NOMO-1 (cell line): ENCODE results near the gene GNS.
"Not testable (repeated sequence)": the region's sequence is repeated elsewhere in the genome, so short reads cannot be mapped to it uniquely, and the experiment has no call there.

Experiments
- DNase-seq, 2 experiments: peaks; one replicate each; lab custom pipeline; 2025; ENCODE audit not compliant: unreplicated experiment in 2 of 2; lab: John Stamatoyannopoulos, UW

Gene GNS

DNA sequence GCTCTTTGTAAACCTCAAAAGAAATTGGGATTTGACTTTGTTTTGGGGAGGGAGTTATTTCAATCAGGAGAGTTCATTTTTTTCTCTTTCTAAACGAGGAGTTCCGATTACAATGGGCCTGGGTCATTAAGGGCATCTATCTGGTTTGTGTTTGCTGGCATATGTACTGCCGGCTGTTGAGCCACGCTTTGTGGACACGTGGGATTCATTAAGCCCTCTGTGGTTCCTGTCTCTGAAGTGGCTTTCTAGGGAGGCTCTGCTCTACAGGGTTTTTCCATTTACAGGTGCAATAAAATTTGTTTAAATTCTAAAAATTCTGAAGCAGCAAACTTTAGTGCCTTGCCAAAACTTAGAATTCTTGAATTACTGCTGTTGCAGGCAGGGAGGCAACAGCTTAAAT lies 57.9 kb downstream of the GNS start:
- DNase-seq: no peak

DNA sequence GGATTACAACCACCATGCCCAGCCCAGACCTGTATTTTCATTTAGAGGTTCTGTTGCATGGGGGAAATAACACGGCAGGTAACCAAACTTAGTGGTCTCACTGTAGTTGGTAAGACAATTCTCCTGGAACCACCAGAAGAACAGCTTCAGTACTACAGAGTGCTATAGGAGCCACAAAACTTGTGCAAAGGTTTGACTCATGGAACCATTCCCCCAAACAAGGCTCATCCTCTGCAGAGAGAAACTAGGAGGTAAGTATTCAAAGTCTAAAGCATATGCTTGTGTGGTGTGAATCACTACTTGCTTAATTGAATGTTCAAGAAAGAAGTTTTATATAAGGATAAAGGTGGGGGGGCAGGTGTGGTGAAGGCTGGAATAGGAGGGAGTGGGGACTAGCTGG lies 58.7 kb downstream of the GNS start:
- no peak for DNase-seq

DNA sequence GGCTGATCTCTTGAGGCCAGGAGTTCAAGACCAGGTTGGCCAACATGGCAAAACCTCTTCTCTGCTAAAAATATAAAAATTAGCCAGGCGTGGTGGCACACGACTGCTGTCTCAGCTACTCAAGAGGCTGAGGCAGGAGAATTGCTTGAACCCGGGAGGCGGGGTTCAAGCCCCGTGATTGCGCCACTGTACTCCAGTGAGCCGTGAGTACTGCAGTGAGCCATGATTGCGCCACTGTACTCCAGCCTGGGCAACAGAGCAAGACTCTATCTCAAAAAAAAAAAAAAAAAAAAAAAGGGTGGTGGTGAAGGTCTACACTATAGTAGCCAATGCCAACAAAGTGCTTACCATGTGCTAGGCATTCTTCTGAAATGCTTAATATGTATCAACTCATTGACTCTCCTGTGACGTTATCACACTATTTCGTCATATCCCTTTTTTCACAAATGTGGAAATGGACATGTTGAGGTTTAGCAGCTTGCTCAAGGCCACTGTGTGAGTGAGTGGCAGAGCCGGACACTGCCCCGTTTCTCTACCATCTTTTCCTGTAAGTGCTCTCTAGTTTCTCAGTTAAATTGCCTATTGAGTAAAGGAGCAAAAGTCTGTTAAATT lies 59.6 kb downstream of the GNS start:
- DNase-seq: peak; percentile 27 to 59

DNA sequence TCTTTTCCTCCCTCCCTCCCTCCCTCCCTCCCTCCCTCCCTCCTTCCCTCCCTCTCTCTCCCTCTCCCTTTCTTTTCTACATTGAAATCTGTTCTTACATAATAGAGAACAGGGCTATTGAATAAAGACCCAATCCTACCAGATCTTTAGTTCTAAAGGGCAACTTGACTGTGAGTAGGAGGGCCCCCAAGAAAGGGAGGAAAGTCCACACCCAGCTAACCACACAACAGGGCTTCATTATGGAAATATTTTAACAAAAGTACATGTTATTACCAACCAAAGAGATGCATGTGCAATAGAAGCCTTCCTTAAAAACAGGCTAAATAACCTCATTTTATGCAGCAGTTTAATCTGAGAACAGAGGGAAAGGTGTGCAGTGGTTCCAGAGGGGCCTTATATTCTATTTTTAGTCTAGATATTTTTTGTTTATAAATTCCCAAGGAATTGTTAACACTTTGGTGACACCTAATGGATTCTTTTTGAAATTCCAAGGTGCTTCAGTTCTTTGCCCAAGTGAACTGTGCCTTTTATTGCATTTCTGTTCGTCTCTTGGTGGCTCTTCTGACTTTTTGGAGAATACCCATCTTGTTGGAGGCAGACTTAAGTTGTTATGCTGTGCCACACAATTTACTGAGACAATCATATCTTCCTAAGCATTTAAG lies 63.0 kb downstream of the GNS start:
- no peak for DNase-seq

DNA sequence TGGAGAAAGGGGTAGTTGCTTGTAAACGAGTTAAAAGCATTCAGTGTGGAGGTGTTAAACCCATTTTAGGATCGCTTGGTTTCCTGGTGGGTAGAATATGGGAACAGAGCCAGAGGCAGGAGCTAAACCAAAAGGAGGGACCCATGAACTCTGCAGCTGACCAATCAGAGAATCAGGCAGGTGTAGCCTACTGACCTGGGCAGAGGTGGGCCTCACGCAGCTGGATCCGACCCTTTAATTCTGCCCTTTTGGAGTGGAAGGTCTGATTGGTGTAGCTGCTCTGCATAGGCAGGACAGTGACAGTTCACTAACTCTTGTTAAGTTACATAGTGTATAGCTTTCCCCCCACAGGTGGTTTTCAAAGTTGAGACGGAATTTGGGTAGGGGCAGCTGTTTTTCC lies 63.7 kb downstream of the GNS start:
- no peak for DNase-seq

DNA sequence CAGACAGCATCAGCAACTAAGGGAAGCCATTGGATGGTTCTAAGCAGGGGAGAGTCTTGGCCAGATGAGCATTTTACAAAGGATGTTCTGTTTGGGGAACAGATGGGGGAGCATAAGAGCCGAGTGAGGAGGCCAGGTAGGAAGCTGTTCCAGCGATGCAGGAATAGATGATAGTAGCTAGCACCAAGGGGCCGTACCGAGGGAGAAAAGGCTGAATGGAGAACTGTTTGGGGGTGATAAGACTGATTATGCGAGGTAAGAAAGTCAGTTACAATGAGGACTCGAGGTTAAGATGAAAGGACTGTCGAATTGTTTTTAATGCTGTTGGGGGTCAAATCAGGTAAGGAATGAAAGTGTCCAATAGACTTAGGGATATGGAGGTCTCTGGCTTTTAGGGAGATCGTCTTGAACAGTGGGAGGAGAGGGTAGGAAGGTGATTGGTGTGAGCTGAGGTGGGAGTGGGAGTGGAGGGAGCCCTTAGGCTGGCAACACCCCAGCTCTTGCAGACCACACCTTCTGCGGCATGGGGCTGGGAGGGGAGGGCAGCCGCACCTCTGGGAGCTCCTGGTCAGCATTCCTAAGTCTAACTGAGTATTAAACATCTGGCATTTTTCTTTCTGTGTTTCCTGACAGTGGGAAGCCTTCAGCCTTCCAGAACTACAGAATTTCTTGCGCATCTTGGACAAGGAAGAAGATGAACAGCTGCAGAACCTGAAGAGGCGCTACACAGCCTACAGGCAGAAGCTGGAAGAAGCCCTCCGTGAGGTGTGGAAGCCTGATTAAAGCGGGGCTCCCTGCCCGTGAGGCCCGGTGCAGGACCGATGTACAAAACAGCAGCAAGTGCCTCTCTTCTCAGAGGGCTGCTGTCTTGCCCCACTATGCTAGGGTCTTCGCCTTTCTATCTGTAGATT lies 64.8 kb downstream of the GNS start:
- DNase-seq: no peak

DNA sequence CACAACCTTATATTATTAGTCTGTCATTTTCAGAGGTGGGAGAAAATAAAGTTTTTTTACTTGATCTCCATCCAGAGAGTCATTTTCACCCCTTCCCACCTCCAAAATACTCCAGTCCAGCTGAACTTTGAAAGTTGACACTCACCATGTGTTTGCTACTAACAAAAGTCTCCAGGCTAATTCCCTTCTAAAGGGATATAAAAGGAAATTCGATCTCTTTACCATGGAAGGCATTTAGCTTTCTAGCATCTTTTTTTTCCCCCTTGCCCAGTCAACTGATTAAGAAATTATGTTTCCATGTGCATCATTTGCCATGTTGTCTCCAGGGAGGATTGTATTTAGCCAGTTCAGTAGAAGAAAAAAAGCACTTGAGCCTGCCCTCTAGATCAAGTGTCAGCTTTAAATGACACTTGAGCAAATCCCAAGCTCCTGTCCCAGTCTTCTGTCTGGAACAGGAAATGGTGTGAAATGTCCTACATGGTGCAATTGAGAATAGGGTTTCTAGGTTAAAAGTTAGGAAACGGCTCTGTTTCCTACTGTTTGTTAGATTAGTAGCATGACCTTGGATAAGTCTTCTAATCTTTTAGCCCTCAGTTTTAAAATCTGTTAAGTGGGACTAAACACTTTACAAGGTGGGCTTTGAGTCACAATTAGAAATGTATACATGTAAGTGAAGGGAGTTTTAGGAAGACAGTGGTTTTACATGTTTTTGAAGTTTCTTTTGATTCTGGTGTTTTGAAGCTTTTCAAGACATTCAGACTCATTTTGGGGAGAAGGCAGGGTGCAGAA lies 67.2 kb downstream of the GNS start:
- no peak for DNase-seq

DNA sequence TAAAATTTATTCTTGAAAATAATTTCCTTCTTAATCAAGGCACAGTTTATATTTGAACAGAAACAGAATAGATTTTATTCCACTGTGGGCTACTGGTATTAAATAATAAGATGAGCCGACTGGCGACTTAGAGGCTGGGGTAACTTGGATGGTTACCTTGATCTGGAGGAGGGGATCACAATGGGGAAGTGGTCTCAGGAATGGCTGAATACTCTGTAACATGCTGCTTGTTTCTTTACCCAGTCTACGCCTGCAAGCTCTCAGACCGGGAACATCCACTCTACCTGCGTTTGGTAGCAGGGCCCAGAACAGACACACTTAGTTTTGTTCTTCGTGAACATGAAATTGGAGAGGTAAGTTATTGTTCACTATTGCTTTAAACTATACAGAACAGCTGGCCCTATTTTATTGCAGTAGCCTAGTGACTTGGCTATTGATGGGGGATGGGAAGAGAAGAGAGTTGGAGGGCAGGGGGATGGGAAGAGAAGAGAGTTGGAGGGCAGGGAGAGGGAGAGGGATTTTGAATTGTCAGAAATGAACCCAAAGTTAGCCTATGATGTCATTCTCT lies 67.9 kb downstream of the GNS start:
- no peak for DNase-seq

DNA sequence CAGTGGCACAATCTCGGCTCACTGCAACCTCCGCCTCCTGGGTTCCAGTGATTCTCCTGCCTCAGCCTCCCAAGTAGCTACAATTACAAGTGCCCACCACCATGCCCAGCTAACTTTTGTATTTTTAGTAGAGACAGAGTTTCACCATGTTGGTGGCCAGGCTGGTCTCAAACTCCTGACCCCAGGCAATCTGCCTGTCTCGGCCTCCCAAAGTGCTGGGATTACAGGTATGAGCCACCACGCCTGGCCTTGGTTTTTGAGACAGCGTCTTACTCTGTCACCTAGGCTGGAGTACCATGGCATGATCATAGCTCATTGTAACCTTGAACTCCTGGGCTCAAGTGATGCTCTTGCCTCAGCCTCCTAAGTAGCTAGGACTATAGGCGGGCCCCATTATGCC lies 69.0 kb downstream of the GNS start:
- not testable (repeated sequence) for DNase-seq

DNA sequence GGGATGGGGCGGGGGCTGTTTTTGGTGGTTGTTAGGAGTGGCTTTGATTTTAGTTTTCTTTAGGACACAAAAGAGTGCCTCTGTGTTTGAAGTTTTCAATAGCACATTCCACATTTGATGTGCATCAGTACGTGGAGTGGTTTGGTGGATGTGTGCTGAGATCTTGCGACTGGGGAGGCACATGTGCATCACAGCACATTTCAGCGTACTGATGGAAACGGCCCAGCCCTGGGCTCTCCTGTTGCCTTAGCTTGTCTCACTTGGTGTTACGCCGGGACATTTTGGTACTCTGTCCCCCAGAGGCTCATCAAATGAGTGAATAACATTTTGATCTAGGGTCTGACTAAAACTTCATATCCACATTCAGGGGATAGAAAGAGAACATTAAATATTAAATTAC lies 70.5 kb downstream of the GNS start:
- DNase-seq: no peak

DNA sequence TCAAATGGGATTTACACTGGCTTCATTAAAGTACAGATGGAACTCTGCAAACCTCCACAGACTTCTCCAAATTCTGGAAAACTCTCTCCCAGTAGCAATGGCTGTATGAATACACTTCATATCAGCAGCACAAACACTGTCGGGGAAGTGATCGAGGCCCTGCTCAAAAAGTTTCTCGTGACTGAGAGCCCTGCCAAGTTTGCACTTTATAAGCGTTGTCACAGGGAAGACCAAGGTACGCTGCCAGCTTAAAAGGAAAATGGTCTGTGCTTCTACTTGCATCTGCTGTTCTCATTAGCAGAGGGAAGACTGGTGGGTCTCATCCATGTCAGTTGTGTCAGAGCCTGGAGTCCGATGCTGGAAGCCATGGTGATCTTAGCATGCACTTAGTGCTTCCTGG lies 71.0 kb downstream of the GNS start:
- no peak for DNase-seq

DNA sequence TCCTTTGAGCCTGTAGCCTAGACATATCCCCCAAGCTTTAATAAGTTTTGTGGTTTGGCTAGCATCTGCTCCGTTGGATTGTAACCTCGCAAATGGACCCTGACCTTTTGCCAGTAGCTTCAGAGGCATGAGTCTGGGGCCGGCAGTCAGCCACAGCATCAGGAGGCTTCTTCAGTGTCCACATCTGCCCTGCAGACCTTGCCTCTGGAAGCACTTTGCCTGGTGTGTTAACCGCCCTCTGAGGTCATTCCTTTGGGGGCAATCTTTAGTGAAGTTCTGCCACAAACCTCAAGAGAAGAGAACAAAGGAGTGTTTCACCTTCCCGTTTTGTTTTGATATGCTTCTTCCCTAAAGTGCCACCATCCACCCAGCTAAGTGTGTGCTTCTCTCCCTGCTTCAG lies 71.4 kb downstream of the GNS start:
- DNase-seq: no peak

DNA sequence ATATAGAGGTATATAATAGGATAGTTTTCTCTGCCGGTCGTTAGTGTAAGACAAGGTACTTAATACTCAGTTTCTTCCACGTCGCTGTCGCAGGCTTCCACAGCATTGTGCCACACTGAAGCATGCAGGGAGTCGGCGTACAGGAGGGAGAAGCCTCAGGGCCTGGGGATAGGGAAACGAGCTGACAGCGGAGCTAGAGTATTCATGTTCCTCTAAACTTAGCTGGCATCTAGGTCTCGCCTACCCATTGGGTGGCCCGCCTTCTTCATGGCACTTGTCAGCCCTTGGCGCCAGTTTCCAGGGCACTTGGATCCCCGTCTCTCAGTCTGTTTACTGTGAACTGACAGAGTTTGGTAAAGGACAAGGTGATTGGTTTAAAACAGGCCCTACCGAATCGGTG lies 73.6 kb downstream of the GNS start:
- DNase-seq: no peak

DNA sequence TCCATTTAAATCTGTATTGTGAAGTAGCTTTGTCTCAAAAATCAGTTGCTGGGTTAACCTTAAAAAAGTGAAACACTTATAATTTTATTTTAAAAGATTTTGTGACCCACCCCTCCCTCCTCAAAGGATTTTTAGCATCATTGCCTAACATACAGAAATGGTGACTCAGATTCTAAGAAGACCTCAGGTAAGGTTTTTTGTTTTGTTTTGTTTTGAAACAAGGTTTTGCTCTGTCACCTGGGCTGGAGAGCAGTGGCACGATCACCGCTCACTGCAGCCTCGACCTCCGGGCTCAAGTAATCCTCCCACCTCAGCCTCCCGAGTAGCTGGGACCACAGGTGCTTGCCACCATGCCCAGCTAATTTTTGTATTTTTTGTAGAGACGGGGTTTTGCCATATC lies 74.2 kb downstream of the GNS start:
- no peak for DNase-seq

DNA sequence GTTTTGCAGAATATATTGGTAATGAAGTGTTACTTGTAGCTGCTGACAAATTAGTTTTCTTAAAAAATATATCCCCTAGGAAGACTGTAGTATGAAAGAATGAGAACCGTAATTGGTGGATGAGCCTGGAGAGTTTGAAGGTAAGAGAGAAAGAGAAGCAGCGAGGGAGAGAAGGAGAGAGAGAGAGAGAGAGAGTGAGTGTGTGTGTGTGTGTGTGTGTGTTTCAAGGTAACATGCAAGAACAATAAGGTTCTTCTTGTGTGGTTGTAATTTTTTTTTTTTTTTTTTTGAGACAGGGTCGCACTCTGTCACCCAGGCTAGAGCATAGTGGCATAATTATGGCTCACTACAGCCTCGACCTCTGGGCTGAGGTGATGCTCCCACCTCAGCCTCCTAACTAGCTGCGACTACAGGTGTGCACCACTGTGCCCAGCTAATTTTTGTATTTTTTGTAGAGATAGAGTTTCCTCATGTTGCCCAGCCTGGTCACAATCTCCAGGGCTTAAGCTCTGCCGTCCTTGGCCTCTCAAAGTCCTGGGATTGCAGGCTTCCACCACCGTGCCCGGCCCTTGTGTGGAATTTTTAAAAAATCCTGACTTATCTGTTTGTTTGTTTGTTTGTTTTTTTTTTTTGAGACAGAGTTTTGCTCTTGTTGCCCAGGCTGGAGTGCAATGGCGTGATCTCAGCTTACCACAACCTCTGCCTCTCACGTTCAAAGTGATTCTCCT lies 75.2 kb downstream of the GNS start:
- no peak for DNase-seq

DNA sequence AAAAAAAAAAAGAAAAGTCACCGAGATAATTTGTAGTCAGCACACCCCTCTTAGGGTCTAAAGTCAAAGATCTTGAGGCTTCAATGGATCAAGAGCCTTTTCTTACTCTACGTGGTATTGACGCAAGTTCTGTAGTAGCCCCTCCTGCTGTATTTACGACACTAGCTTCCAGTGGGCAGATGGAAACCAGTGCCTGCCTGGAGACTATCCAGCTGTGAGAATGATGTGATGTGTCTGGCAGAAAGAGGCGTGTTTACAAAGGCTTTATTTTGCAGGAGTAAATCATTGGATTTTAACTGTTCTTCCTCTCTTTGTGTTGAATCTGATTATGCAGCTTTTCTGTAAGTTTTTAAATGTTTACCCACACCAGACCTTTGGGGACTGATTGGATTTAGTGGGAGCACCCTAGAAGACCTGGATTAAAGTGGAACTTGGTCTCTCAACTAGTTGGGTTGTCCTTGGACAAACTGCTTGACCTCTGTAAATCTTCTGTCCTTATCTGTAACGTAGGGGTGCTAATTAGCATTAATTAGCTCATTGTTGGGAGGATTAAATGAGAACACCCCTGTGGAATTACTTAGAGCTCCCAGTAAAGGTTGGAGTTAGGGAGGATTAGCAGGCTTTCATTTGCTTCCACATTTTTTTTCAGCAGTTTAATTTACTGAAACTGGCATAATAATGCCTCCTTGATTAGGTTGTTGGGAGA lies 76.5 kb downstream of the GNS start:
- no peak for DNase-seq

DNA sequence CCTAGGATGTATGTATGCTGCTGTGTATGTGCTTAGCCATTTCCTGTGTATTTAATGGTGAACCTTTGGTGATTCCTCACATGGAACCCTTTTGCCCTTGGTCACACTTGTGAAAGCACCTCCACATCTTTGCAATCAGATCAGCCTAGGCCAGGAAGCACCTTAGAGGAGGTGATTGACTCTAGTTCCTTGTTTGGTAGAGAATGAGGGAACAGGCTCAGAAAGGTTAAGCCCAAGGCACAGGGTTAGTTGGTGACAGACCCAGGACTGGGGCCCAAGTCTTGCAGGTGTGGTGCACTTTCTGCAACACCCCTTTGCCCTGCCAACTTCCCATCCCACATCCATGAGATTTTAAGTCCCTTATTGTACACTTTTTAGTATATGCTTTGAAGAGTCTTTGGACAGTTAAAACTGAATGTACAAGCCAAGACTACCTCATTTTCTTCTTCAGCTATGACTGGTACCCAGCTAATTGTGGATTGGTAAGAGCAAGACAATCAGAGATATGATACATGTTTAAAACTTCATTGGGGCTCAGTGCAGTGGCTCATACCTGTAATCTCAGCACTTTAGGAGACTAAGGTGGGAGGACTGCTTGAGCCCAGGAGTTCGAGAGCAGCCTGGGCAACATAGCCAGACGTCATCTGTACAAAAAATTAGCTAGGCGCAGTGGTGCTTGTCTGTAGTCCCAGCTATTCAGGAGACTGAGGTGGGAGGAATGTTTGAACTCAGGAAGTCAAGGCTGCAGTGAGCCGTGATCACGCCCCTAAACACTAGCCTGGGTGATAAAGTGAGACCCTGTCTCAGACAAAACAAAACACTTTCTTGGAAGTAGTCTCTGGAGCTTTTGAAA lies 77.8 kb downstream of the GNS start:
- DNase-seq: no peak

DNA sequence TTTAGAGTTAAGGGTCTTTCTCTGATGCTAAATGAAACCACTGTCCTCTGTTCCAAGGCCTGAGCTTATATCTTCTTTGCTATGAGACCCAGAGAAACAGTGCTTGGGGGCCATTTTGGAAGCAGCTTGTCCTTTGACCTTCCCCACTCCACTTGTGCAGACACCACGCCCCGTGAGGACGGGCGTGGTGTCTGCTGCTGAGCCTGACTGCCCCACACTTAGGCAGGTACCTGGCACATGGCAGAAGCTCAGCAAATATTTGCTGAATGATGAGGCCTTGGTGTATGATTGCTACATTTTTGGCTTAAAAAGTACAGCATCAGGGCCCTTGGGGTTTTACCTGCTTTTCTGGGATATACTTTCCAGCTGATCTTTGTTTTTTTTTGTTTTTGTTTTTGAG lies 79.0 kb downstream of the GNS start:
- no peak for DNase-seq
